Naive thymus-derived CD8-positive, alpha-beta T cell (primary cell): Measurements from ENCODE around the gene CDH9. TPM values are rescaled to one million over a fixed set of nuclear protein-coding genes. Genes with fewer than 3 reads are reported as not detected.

Experiments used
- ATAC-seq, 2 donors: fragments of 150-1000 bp; cut with Tn5 transposase in 1 of 2; sonication (Bioruptor Pico), chemical (Tn5 transposase) in 1 of 2; 1 replicate in 1 of 2; 2 replicates in 1 of 2; pipeline ENCODE4 v1.10.0; 2021; ENCODE audit warnings: mild to moderate bottlenecking in 2 of 2, moderate library complexity in 2 of 2
- POLR2A ChIA-PET: fragments of 350-600 bp; sonication (Branson Sonifier 250); formaldehyde crosslinking; loops from one replicate; lab custom pipeline; 2021; ENCODE audit warnings: antibody characterized with exemption; lab: Charles Lee
- DNase-seq, 10 donors: peaks; one replicate each; pipeline versions ENCODE4 v3.0.0 to v3.0.0-alpha.2; 2020 to 2022
- H3K27ac Mint-ChIP-seq, 10 donors: one replicate each; pipeline ENCODE4 v1.8.0; 2020 to 2022; ENCODE audit warnings: mild to moderate bottlenecking in 10 of 10, mixed read lengths in 10 of 10, moderate library complexity in 4 of 10, inconsistent platforms in 1 of 10
- H3K27me3 Mint-ChIP-seq, 5 donors: one replicate each; pipeline ENCODE4 v1.8.0; 2021 to 2022; ENCODE audit warnings: mixed read lengths in 5 of 5
- H3K36me3 Mint-ChIP-seq, 3 donors: one replicate each; pipeline ENCODE4 v1.8.0; 2020 to 2022; ENCODE audit warnings: mixed read lengths in 3 of 3, mild to moderate bottlenecking in 2 of 3, inconsistent platforms in 1 of 3
- H3K4me1 Mint-ChIP-seq, 4 donors: one replicate each; pipeline ENCODE4 v1.8.0; 2021 to 2022; ENCODE audit warnings: mixed read lengths in 4 of 4
- H3K4me3 Mint-ChIP-seq, 10 donors: one replicate each; pipeline ENCODE4 v1.8.0; 2020 to 2022; ENCODE audit warnings: mild to moderate bottlenecking in 10 of 10, mixed read lengths in 10 of 10, moderate library complexity in 6 of 10, inconsistent platforms in 1 of 10
- H3K9me3 Mint-ChIP-seq, 9 donors: one replicate each; pipeline ENCODE4 v1.8.0; 2020 to 2022; ENCODE audit warnings: mixed read lengths in 9 of 9, mild to moderate bottlenecking in 3 of 9, inconsistent platforms in 1 of 9, moderate library complexity in 1 of 9
- polyA plus RNA-seq, 3 donors: library from polyadenylated mRNA; unstranded; fragments of 300-500 nt; fragmentation: Illumina TruSeq; gene quantifications; one replicate each; pipeline ENCODE4 v1.2.3, GENCODE V29; 2021
- total RNA-seq, 8 experiments: library from RNA in 2 of 8; stranded (reverse) in 2 of 8; gene quantifications; one replicate each; pipeline ENCODE4 v1.2.3 and lab custom pipeline; 2021 to 2026

CDH9 gene
- total and polyA plus RNA-seq, 5 experiments from 2014 or later: not detected

- Mint-ChIP-seq H3K4me1 (no peaks in the 10 kb centered on the region), H3K9me3 (peaks cover 0 to 7% (median 0%) of the 10 kb centered on the region in 9 donors), H3K27ac (no peak overlapping the region), H3K36me3 (no peaks in the 10 kb centered on the region), H3K4me3 (no peak overlapping the region), H3K27me3 (no peaks in the 10 kb centered on the region)
- POLR2A ChIA-PET: no interaction called here
- ATAC-seq (no peak), DNase-seq (no peak)
Observed at GRCh38 chr5:27015758-27016157, 22.6 kb downstream of the CDH9 start.

DNA sequence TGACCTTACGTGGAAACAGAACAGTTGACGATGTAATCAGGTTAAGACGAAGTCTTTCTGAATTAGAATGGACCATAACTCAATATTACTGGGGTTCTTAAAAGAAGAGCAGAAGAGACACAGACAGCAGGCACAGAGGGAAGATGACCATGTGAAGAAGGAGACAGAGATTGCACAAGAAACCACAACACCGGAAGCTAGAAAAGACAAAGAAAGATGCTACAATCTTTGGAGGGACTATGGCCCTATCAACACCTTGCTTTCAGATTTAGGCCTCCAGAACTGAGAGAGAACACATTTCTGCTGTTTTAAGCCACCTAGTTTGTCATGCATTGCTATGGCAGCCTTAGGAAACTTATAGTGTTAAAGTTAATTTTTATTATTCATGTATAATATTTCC is 27.1 kb downstream of the CDH9 start:
- POLR2A ChIA-PET: no interaction called here
- Mint-ChIP-seq H3K4me3 (no peak overlapping the region), H3K9me3 (peaks cover 0 to 9% (median 3%) of the 10 kb centered on the region in 9 donors), H3K36me3 (no peaks in the 10 kb centered on the region), H3K27ac (no peak overlapping the region), H3K4me1 (peaks cover 0 to 1% (median 0%) of the 10 kb centered on the region in 4 donors), H3K27me3 (no peaks in the 10 kb centered on the region)
- DNase-seq (no peak), ATAC-seq (no peak)

- no peaks in the 10 kb centered on the region for H3K36me3 Mint-ChIP-seq
- peaks cover 0 to 9% (median 5%) of the 10 kb centered on the region in 9 donors for H3K9me3 Mint-ChIP-seq
- H3K4me1 Mint-ChIP-seq: peaks cover 0 to 1% (median 0%) of the 10 kb centered on the region in 4 donors
- no peaks in the 10 kb centered on the region for H3K27me3 Mint-ChIP-seq
- no peak for ATAC-seq
- no peak overlapping the region for H3K4me3 Mint-ChIP-seq
- DNase-seq: no peak
- H3K27ac Mint-ChIP-seq: no peak overlapping the region
- POLR2A ChIA-PET: no interaction called here
Observed at GRCh38 chr5:27010646-27011045, 27.7 kb downstream of the CDH9 start.

GRCh38 chr5:27009540-27009915 is 28.9 kb downstream of the CDH9 start:
- no peak overlapping the region for H3K4me3 Mint-ChIP-seq
- H3K27me3 Mint-ChIP-seq: no peaks in the 10 kb centered on the region
- peaks cover 0 to 1% (median 0%) of the 10 kb centered on the region in 4 donors for H3K4me1 Mint-ChIP-seq
- ATAC-seq (no peak), DNase-seq (no peak)
- POLR2A ChIA-PET: no interaction called here
- H3K27ac Mint-ChIP-seq: no peak overlapping the region
- peaks cover 0 to 12% (median 5%) of the 10 kb centered on the region in 9 donors for H3K9me3 Mint-ChIP-seq
- H3K36me3 Mint-ChIP-seq: no peaks in the 10 kb centered on the region

- no peak overlapping the region for H3K4me3 Mint-ChIP-seq
- no peaks in the 10 kb centered on the region for H3K27me3 Mint-ChIP-seq
- ATAC-seq: no peak
- H3K9me3 Mint-ChIP-seq: peaks cover 0 to 19% (median 5%) of the 10 kb centered on the region in 9 donors
- no peak for DNase-seq
- POLR2A ChIA-PET: no interaction called here
- no peaks in the 10 kb centered on the region for H3K36me3 Mint-ChIP-seq
- H3K4me1 Mint-ChIP-seq: peaks cover 0 to 1% (median 0%) of the 10 kb centered on the region in 4 donors
- H3K27ac Mint-ChIP-seq: no peak overlapping the region
Observed at GRCh38 chr5:27008604-27009539, 29.5 kb downstream of the CDH9 start.

- peaks cover 0 to 23% (median 6%) of the 10 kb centered on the region in 9 donors for H3K9me3 Mint-ChIP-seq
- DNase-seq: no peak
- ATAC-seq: no peak
- no peaks in the 10 kb centered on the region for H3K27me3 Mint-ChIP-seq
- no peaks in the 10 kb centered on the region for H3K36me3 Mint-ChIP-seq
- H3K4me1 Mint-ChIP-seq: peaks cover 0 to 1% (median 0%) of the 10 kb centered on the region in 4 donors
- POLR2A ChIA-PET: no interaction called here
- no peak overlapping the region for H3K27ac Mint-ChIP-seq
- no peak overlapping the region for H3K4me3 Mint-ChIP-seq
Observed at GRCh38 chr5:27007121-27007520, 31.3 kb downstream of the CDH9 start.

DNA sequence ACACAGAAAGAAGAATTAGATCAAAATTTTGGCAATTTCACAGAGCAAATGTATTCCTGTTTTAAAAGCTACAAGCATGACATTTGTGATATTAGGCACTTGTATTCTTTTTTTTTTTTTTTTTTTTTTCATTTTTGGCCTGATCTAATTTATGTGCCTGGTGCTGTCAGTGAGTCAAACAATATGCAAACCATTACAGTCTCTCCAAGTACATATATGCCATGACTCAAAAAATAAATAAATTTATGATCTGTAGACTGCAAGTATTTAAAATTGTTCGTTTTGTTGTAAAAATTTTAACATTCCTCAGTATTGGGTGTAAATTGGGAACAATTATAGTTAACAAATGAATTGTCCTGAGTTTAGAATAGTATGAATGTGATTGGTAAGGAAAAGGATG is 51.4 kb downstream of the CDH9 start:
- no peaks in the 10 kb centered on the region for H3K4me1 Mint-ChIP-seq
- no peaks in the 10 kb centered on the region for H3K36me3 Mint-ChIP-seq
- no peak overlapping the region for H3K4me3 Mint-ChIP-seq
- DNase-seq (no peak), ATAC-seq (no peak)
- no peak overlapping the region for H3K27ac Mint-ChIP-seq
- POLR2A ChIA-PET: no interaction called here
- no peaks in the 10 kb centered on the region for H3K27me3 Mint-ChIP-seq
- H3K9me3 Mint-ChIP-seq: peaks cover 0 to 22% (median 6%) of the 10 kb centered on the region in 9 donors

DNA sequence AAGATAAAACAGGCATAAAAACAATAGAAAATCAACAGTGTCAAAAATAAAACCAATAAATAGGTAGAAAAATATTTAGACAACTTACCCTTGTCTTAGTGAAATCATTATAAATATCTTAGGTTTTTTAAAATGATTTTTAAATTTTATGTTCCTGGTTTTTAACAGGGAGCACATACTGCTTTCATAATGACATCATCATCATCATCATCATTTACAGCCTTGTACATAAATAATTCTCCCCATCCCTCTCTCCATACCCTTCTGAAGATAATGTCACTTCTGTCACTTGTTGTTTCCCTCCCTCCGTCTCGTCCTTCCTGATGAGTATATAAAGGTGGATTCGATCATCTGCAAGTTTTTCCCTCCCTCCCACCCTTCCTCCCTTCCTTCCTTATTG is 56.6 kb downstream of the CDH9 start:
- ATAC-seq: no peak
- H3K27ac Mint-ChIP-seq: no peak overlapping the region
- no peaks in the 10 kb centered on the region for H3K27me3 Mint-ChIP-seq
- no peak for DNase-seq
- H3K4me1 Mint-ChIP-seq: no peaks in the 10 kb centered on the region
- H3K9me3 Mint-ChIP-seq: peaks cover 0 to 26% (median 7%) of the 10 kb centered on the region in 9 donors
- H3K36me3 Mint-ChIP-seq: no peaks in the 10 kb centered on the region
- POLR2A ChIA-PET: no interaction called here
- H3K4me3 Mint-ChIP-seq: no peak overlapping the region

- ATAC-seq (no peak), DNase-seq (no peak)
- H3K9me3 Mint-ChIP-seq: peaks cover 3 to 27% (median 10%) of the 10 kb centered on the region in 9 donors
- no peaks in the 10 kb centered on the region for H3K27me3 Mint-ChIP-seq
- H3K4me3 Mint-ChIP-seq: no peak overlapping the region
- POLR2A ChIA-PET: no interaction called here
- H3K36me3 Mint-ChIP-seq: peaks cover 0 to 5% (median 0%) of the 10 kb centered on the region in 3 donors
- H3K27ac Mint-ChIP-seq: no peak overlapping the region
- H3K4me1 Mint-ChIP-seq: no peaks in the 10 kb centered on the region
Observed at GRCh38 chr5:26959290-26959689, 79.1 kb downstream of the CDH9 start.

DNA sequence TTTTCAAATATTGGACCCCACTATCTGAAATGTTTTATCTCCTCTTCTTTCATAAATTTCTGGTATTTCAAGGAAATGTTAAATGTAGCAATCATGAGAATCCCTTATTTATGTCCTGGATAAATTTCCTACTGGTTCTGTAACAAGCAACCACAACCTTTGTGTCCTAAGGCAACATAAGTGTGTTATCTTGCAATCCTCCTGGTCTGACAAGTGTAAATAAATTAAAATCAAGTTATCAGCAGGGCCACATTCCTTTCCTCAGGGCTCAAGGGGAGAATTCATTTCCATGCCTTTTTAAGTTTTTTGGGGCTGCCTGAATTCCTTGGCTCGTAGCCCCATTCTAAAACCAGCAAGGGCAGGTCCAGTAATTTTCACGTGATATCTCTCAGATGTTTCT is 83.2 kb downstream of the CDH9 start:
- H3K4me3 Mint-ChIP-seq: no peak overlapping the region
- POLR2A ChIA-PET: no interaction called here
- H3K27me3 Mint-ChIP-seq: no peaks in the 10 kb centered on the region
- no peaks in the 10 kb centered on the region for H3K4me1 Mint-ChIP-seq
- DNase-seq (no peak), ATAC-seq (no peak)
- H3K27ac Mint-ChIP-seq: no peak overlapping the region
- H3K9me3 Mint-ChIP-seq: peaks cover 5 to 23% (median 11%) of the 10 kb centered on the region in 9 donors
- H3K36me3 Mint-ChIP-seq: peaks cover 0 to 5% (median 0%) of the 10 kb centered on the region in 3 donors

DNA sequence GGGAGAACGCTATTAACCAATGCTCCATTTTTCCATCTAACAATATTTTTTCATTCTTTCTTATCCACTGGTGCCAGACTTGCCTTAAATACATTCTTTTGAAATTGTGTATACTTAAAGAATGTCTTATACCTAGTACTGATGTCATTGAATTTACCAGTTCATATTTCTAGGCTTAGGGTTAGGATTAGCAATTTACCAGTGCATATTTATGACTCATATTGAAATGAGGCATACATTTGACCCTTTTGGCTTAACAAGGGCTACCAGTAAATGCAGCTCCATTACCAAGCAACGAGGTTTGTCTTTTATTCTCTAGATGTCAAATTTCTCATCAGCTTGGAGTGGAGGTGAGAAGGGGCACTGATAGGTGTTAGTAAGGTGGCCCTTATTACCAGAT is 89.5 kb downstream of the CDH9 start:
- Mint-ChIP-seq H3K36me3 (no peaks in the 10 kb centered on the region), H3K4me1 (no peaks in the 10 kb centered on the region), H3K9me3 (peaks cover 3 to 26% (median 9%) of the 10 kb centered on the region in 9 donors), H3K4me3 (no peak overlapping the region), H3K27me3 (no peaks in the 10 kb centered on the region), H3K27ac (no peak overlapping the region)
- POLR2A ChIA-PET: no interaction called here
- ATAC-seq: no peak
- DNase-seq: no peak

- no peaks in the 10 kb centered on the region for H3K27me3 Mint-ChIP-seq
- ATAC-seq (no peak), DNase-seq (no peak)
- no peak overlapping the region for H3K4me3 Mint-ChIP-seq
- H3K27ac Mint-ChIP-seq: no peak overlapping the region
- H3K4me1 Mint-ChIP-seq: no peaks in the 10 kb centered on the region
- peaks cover 0 to 20% (median 5%) of the 10 kb centered on the region in 9 donors for H3K9me3 Mint-ChIP-seq
- POLR2A ChIA-PET: no interaction called here
- H3K36me3 Mint-ChIP-seq: no peaks in the 10 kb centered on the region
Observed at GRCh38 chr5:26945901-26946300, 92.5 kb downstream of the CDH9 start.

DNA sequence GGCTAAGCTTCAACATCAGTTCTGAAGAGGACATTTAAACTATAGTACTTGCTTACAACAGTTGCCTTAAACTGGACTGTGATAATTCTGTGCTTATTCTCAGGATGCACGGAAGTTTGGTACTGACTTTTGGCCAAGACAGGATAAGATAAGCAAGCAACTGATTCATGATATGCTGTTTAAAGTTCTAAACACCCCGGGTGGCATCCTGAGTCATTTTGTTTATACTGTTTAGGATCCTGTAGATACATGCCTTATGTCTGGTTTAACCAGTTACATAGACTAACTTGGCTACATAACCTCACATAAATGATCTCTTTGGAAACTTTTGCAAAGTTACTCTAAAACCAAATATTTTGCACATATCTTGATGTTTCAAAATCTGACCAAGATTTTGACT is 95.9 kb downstream of the CDH9 start:
- Mint-ChIP-seq H3K36me3 (no peaks in the 10 kb centered on the region), H3K27ac (no peak overlapping the region), H3K4me3 (no peak overlapping the region), H3K4me1 (no peaks in the 10 kb centered on the region), H3K27me3 (no peaks in the 10 kb centered on the region), H3K9me3 (peaks cover 0 to 12% (median 2%) of the 10 kb centered on the region in 9 donors)
- no peak for ATAC-seq
- POLR2A ChIA-PET: no interaction called here
- DNase-seq: no peak
